Heart left ventricle (tissue), 13 donors: Measurements from ENCODE around the gene PFKFB4.

Experiments
- CTCF ChIP-seq, 12 donors: fragments of 200-600 bp; sonication (generic) in 4 of 12; IDR thresholded peaks; one replicate each; pipeline versions ENCODE4 v1.5.0 to v1.8.0; 2018 to 2022; ENCODE audit warnings: antibody characterized with exemption in 12 of 12, mild to moderate bottlenecking in 5 of 12
- POLR2A ChIP-seq, 2 donors: fragments of 450-650 bp; IDR thresholded peaks; one replicate each; pipeline ENCODE4 v1.6.1; 2017; ENCODE audit warnings: antibody characterized with exemption in 2 of 2, mild to moderate bottlenecking in 2 of 2, moderate library complexity in 2 of 2
- donor health status: ischemic (EF 13 %, LVEDD 7.1; RV severe dilation, severe dysfunction).
- donor health status: DM: no; HTN: yes; CAD: no.
- donor health status: DM: no; HTN: no; CAD: no.
- donor health status: ischemic (EF 25% LVEDD 6.9; RV normal size, moderate dysfunction).
- donor health status: ischemic (EF 25% LVEDD 5.7; RV mildly dilated, moderate dysfunction).
- donor health status: ischemic (EF 35%, LVEDD 5.7; RV mildly dilated, moderate dysfunction).
- donor health status: nonischemic (EF 11% LVEDD 7.7; RV severe dilation, severe dysfunction).
- donor health status: DM: yes; HTN: yes; CAD: no.
- donor health status: PGD.
- donor health status: ischemic (EF 29% LVEDD 5.4; RV normal size, mild dysfunction).
- donor health status: nonischemic (EF 23%, LVEDD 6.1; RV moderate dilation, normal function).

- no peak for TF ChIP-seq CTCF (IDR thresholded peaks at IDR 0.05)
- TF ChIP-seq POLR2A (IDR thresholded peaks at IDR 0.05): no peak
These were observed 63.5 kb downstream of the PFKFB4 start for GRCh38 chr3:48493203-48493501.
